Embryonic facial prominence (tissue), 1 donor: ENCODE results near the gene KRTAP10-4.
"Not testable (repeated sequence)": the region's sequence is repeated elsewhere in the genome, so short reads cannot be mapped to it uniquely, and the experiment has no call there.

Source experiments
- DNase-seq: peaks from one replicate; pipeline ENCODE4 v3.0.0-alpha.2; 2016; ENCODE audit errors: extremely low spot score

Gene KRTAP10-4

GRCh38 chr21:44579056-44579832 is 5.7 kb downstream of the KRTAP10-4 start:
- no peak for DNase-seq

- no peak for DNase-seq
Observed at GRCh38 chr21:44579833-44580144, 6.3 kb downstream of the KRTAP10-4 start.

GRCh38 chr21:44580231-44580821 is 6.8 kb downstream of the KRTAP10-4 start, which contains the start of gene KRTAP10-5:
Gene KRTAP10-5 (minus strand): TSS chr21:44580604. CDS start chr21:44580578, 26 bp downstream.
- not testable (repeated sequence) for DNase-seq

GRCh38 chr21:44581158-44581557 is 7.6 kb downstream of the KRTAP10-4 start:
- DNase-seq: no peak

GRCh38 chr21:44582055-44582454 is 8.5 kb downstream of the KRTAP10-4 start:
- no peak for DNase-seq

- DNase-seq: peak; percentile 36
Observed at GRCh38 chr21:44583089-44583799, 9.7 kb downstream of the KRTAP10-4 start.

GRCh38 chr21:44583800-44584147 is 10.2 kb downstream of the KRTAP10-4 start:
- DNase-seq: no peak

- no peak for DNase-seq
Observed at GRCh38 chr21:44585892-44586291, 12.4 kb downstream of the KRTAP10-4 start.

- DNase-seq: no peak
Observed at GRCh38 chr21:44589094-44589493, 15.6 kb downstream of the KRTAP10-4 start.

GRCh38 chr21:44589586-44590305 is 16.2 kb downstream of the KRTAP10-4 start:
- DNase-seq: no peak

- DNase-seq: no peak
Observed at GRCh38 chr21:44590311-44590721, 16.8 kb downstream of the KRTAP10-4 start.

GRCh38 chr21:44590897-44591800 is 17.6 kb downstream of the KRTAP10-4 start:
- DNase-seq: not testable (repeated sequence)

- DNase-seq: not testable (repeated sequence)
Observed at GRCh38 chr21:44591801-44592130, 18.2 kb downstream of the KRTAP10-4 start.

- no peak for DNase-seq
Observed at GRCh38 chr21:44592446-44593311, 19.1 kb downstream of the KRTAP10-4 start, which contains the start of gene KRTAP10-6. Gene KRTAP10-6 (minus strand): TSS chr21:44592505. CDS start chr21:44592484, 21 bp downstream.

GRCh38 chr21:44593598-44594405 is 20.3 kb downstream of the KRTAP10-4 start:
- DNase-seq: no peak

GRCh38 chr21:44594406-44594916 is 20.9 kb downstream of the KRTAP10-4 start:
- no peak for DNase-seq

GRCh38 chr21:44595524-44595923 is 22.0 kb downstream of the KRTAP10-4 start:
- DNase-seq: no peak

- DNase-seq: no peak
Observed at GRCh38 chr21:44596068-44596725, 22.7 kb downstream of the KRTAP10-4 start.
